Karpas-422 (cell line): ENCODE results near the gene PATZ1. TPM values are rescaled to one million over a fixed set of nuclear protein-coding genes. Genes with fewer than 3 reads are reported as not detected.
A peak's percentile ranks its signal among the peaks of the same experiment; 100 is the strongest.

Source experiments
- DNase-seq: peaks from one replicate; pipeline ENCODE4 v3.0.0-alpha.2; 2015
- H2AFZ ChIP-seq: fragments of 200-600 bp; sonication (generic); 2 replicates; pipeline ENCODE4 v1.6.1; 2014; ENCODE audit warnings: antibody characterized with exemption, low read length, mixed read lengths
- H3K27ac ChIP-seq: fragments of 200-600 bp; sonication (generic); 2 replicates; pipeline ENCODE4 v1.5.1; 2014; ENCODE audit warnings: mild to moderate bottlenecking, low read length, moderate library complexity
- H3K27me3 ChIP-seq: fragments of 200-600 bp; sonication (generic); 2 replicates; pipeline ENCODE4 v1.6.1; 2014; ENCODE audit warnings: low read length, mixed read lengths
- H3K36me3 ChIP-seq: fragments of 200-600 bp; sonication (generic); 2 replicates; pipeline ENCODE4 v1.6.1; 2014; ENCODE audit warnings: low read length, mixed read lengths; ENCODE audit not compliant: insufficient read depth
- H3K4me1 ChIP-seq: fragments of 200-600 bp; sonication (generic); 2 replicates; pipeline ENCODE4 v1.6.1; 2014; ENCODE audit warnings: mild to moderate bottlenecking, low read length, mixed read lengths
- H3K4me2 ChIP-seq: fragments of 200-600 bp; sonication (generic); 2 replicates; pipeline ENCODE4 v1.6.1; 2014; ENCODE audit warnings: low read length, low read depth, mild to moderate bottlenecking; ENCODE audit not compliant: poor library complexity, severe bottlenecking
- H3K4me3 ChIP-seq: fragments of 200-600 bp; sonication (generic); 2 replicates; pipeline ENCODE4 v1.5.1; 2014; ENCODE audit warnings: mild to moderate bottlenecking, antibody characterized with exemption, low read length, mixed read lengths
- H3K79me2 ChIP-seq: fragments of 200-600 bp; sonication (generic); 2 replicates; pipeline ENCODE4 v1.6.1; 2014; ENCODE audit warnings: mild to moderate bottlenecking, low read length, mixed read lengths
- H3K9ac ChIP-seq: fragments of 200-600 bp; sonication (generic); 2 replicates; pipeline ENCODE4 v1.6.0; 2014; ENCODE audit warnings: low read length
- H3K9me2 ChIP-seq: fragments of 200-600 bp; sonication (generic), shearing (Covaris generic); replicated peaks from 2 replicates; pipeline ENCODE4 v1.6.0; 2014; ENCODE audit warnings: mild to moderate bottlenecking, low read length, moderate library complexity; ENCODE audit not compliant: insufficient read depth
- H3K9me3 ChIP-seq: fragments of 300-700, 200-600 bp; sonication (generic); 2 replicates; pipeline ENCODE4 v1.6.1; 2014; ENCODE audit warnings: low read length, mixed read lengths
- H4K20me1 ChIP-seq: fragments of 200-600 bp; sonication (generic); 2 replicates; pipeline ENCODE4 v1.6.1; 2014; ENCODE audit warnings: mild to moderate bottlenecking, antibody characterized with exemption, low read length, low read depth; ENCODE audit not compliant: insufficient read depth
- total RNA-seq: library from RNA; depleted of rRNA; stranded (reverse); fragments of >200 nt; shearing (Covaris generic); gene quantifications from 2 replicates; pipeline ENCODE4 v1.2.3, GENCODE V29; 2014; ENCODE audit warnings: low replicate concordance

PATZ1 gene
- total RNA-seq, 1 experiment from 2014 or later, result 65.4 TPM

GRCh38 chr22:31346733-31347250 is 646 bp upstream of the PATZ1 start:
- Histone ChIP-seq H3K27me3 (no peaks in the 10 kb centered on the region), H3K9me3 (no peaks in the 10 kb centered on the region), H3K4me2 (peak overlapping the region; percentile 95), H3K36me3 (peaks cover 31% of the 10 kb centered on the region), H4K20me1 (peaks cover 38% of the 10 kb centered on the region), H2AFZ (peak overlapping the region; percentile 18; the same call in 1 of the 2 replicates), H3K9ac (peak overlapping the region; percentile 89), H3K4me3 (peak overlapping the region; percentile 80), H3K9me2 (no peaks in the 10 kb centered on the region), H3K27ac (peak overlapping the region; percentile 72), H3K79me2 (peaks cover 39% of the 10 kb centered on the region), H3K4me1 (peaks cover 47% of the 10 kb centered on the region)
- peak; percentile 96 for DNase-seq

- Histone ChIP-seq H4K20me1 (peaks cover 48% of the 10 kb centered on the region), H3K4me3 (peak overlapping the region; percentile 87), H2AFZ (no peak overlapping the region), H3K9me3 (no peaks in the 10 kb centered on the region), H3K4me1 (peaks cover 48% of the 10 kb centered on the region), H3K79me2 (peaks cover 51% of the 10 kb centered on the region), H3K36me3 (peaks cover 43% of the 10 kb centered on the region), H3K27me3 (no peaks in the 10 kb centered on the region), H3K27ac (peak overlapping the region; percentile 82), H3K9me2 (no peaks in the 10 kb centered on the region), H3K4me2 (peak overlapping the region; percentile 98), H3K9ac (peak overlapping the region; percentile 95)
- peak; percentile 96 for DNase-seq
Measured at GRCh38 chr22:31345331-31346254, 553 bp downstream of the PATZ1 start.

- H3K4me1 ChIP-seq, result peaks cover 48% of the 10 kb centered on the region
- H3K4me2 ChIP-seq, result peak overlapping the region; percentile 98
- H3K36me3 ChIP-seq, result peaks cover 50% of the 10 kb centered on the region
- H4K20me1 ChIP-seq, result peaks cover 57% of the 10 kb centered on the region
- H3K4me3 ChIP-seq, result peak overlapping the region; percentile 87
- no peak overlapping the region for H2AFZ ChIP-seq
- H3K27ac ChIP-seq, result peak overlapping the region; percentile 82
- H3K9me2 ChIP-seq, result no peaks in the 10 kb centered on the region
- peaks cover 60% of the 10 kb centered on the region for H3K79me2 ChIP-seq
- no peaks in the 10 kb centered on the region for H3K9me3 ChIP-seq
- H3K27me3 ChIP-seq, result no peaks in the 10 kb centered on the region
- H3K9ac ChIP-seq, result peak overlapping the region; percentile 95
- peak; percentile 76 for DNase-seq
Measured at GRCh38 chr22:31344578-31345330, 1.4 kb downstream of the PATZ1 start.

GRCh38 chr22:31344256-31344577 is 1.9 kb downstream of the PATZ1 start:
- peak overlapping the region; percentile 98 for H3K4me2 ChIP-seq
- H3K9me2 ChIP-seq, result no peaks in the 10 kb centered on the region
- H3K9ac ChIP-seq, result peak overlapping the region; percentile 95
- peaks cover 62% of the 10 kb centered on the region for H4K20me1 ChIP-seq
- DNase-seq, result no peak
- no peaks in the 10 kb centered on the region for H3K27me3 ChIP-seq
- peak overlapping the region; percentile 82 for H3K27ac ChIP-seq
- H3K4me1 ChIP-seq, result peaks cover 48% of the 10 kb centered on the region
- peaks cover 65% of the 10 kb centered on the region for H3K79me2 ChIP-seq
- H3K36me3 ChIP-seq, result peaks cover 50% of the 10 kb centered on the region
- peak overlapping the region; percentile 87 for H3K4me3 ChIP-seq
- no peak overlapping the region for H2AFZ ChIP-seq
- no peaks in the 10 kb centered on the region for H3K9me3 ChIP-seq

GRCh38 chr22:31343235-31344191 is 2.6 kb downstream of the PATZ1 start:
- Histone ChIP-seq H2AFZ (no peak overlapping the region), H3K27ac (peak overlapping the region; percentile 82), H3K4me2 (peak overlapping the region; percentile 98), H3K27me3 (no peaks in the 10 kb centered on the region), H3K9me2 (no peaks in the 10 kb centered on the region), H3K79me2 (peaks cover 71% of the 10 kb centered on the region), H3K4me1 (peaks cover 48% of the 10 kb centered on the region), H3K9me3 (no peaks in the 10 kb centered on the region), H3K36me3 (peaks cover 50% of the 10 kb centered on the region), H3K9ac (peak overlapping the region; percentile 95), H4K20me1 (peaks cover 65% of the 10 kb centered on the region), H3K4me3 (peak overlapping the region; percentile 87)
- DNase-seq, result peak; percentile 56

GRCh38 chr22:31342389-31343140 is 3.6 kb downstream of the PATZ1 start:
- Histone ChIP-seq H4K20me1 (peaks cover 71% of the 10 kb centered on the region), H3K36me3 (peaks cover 50% of the 10 kb centered on the region)
- no peak for DNase-seq

More at GRCh38 chr22:31342389-31343140, 3.6 kb downstream of the PATZ1 start:
- Histone ChIP-seq H2AFZ (no peak overlapping the region), H3K4me2 (peak overlapping the region; percentile 98), H3K4me1 (peaks cover 45% of the 10 kb centered on the region), H3K9me3 (no peaks in the 10 kb centered on the region), H3K27me3 (no peaks in the 10 kb centered on the region), H3K9ac (peak overlapping the region; percentile 95), H3K4me3 (peak overlapping the region; percentile 87; the same call in 1 of the 2 replicates), H3K9me2 (no peaks in the 10 kb centered on the region), H3K79me2 (peaks cover 75% of the 10 kb centered on the region), H3K27ac (peak overlapping the region; percentile 82)
